KG1 (cell line): ENCODE measurements around the gene ANO10.
"Not testable (repeated sequence)": the region's sequence is repeated elsewhere in the genome, so short reads cannot be mapped to it uniquely, and the experiment has no call there.

Experiments
- DNase-seq: peaks from one replicate; lab custom pipeline; 2025; lab: John Stamatoyannopoulos, UW

Gene ANO10

DNA sequence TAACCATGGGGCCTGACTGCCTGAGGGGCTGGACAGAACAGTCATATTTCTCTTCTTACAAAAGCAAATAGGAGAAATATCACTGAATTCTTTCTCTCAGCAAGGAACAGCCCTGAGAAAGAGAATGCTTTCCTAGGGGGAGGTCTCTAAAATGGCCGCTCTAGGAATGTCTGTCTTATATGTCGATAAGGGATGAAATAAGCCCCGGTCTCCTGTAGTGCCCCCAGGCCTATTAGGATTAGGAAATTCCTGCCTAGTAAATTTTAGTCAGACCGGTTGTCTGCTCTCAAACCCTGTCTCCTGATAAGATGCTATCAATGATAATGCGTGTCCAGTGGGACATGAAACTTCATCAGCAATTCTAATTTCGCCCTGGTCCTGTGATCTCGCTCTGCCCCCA lies 103.3 kb downstream of the ANO10 start:
- DNase-seq: not testable (repeated sequence)

- no peak for DNase-seq
Observed at GRCh38 chr3:43515970-43516635, 105.7 kb downstream of the ANO10 start.

GRCh38 chr3:43515208-43515917 lies 106.4 kb downstream of the ANO10 start:
- DNase-seq: no peak

DNA sequence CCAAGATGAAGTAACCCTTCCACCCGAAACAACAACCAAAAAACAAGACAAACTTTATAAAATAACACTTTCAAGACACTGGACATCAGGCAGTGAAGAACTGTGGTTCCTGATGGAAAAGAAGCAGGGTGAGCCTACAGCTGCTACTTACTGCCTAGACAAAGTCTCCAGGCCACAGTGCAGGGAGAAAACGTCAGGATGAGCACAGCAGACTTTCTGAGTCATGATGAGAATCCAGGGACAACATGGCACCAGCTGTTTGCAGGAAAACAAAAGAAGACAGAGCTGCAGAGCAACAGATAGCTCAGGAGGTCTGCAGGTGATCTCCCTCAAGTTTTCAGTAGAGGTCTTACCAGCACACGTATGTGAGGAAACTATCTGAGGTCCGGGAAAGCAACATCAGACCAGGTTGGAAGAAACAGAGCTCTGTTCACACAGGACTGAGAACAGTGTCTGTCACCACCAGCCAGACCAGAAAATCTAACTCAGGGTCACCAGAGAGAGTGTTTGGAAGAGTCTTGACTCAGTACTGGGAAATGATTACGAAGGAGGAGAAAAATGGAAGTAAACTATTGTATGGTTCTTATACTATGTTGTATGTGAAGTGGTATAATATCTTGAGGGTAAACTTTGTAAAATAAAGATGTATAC lies 108.9 kb downstream of the ANO10 start:
- no peak for DNase-seq

- no peak for DNase-seq
Observed at GRCh38 chr3:43506644-43507043, 115.2 kb downstream of the ANO10 start.

DNA sequence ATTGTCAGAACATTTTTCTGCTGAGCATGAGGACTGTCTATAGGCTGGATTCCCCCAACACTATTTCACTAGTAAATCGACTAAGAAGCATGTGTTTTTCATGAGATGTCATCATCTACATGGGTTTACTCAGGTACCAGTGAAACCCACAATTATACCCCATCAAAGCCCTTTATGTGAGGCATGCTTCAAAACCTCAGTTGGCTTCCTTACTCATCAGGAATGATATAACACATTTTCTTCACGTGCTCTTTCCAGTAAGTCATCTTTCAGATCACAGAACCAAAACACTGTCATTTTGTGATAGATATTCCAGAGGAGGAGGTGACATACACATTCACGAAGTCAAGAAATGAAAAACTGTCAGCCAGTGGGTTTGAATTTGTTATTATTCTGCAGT lies 116.5 kb downstream of the ANO10 start:
- no peak for DNase-seq

GRCh38 chr3:43503067-43503728 lies 118.6 kb downstream of the ANO10 start:
- DNase-seq: no peak

DNA sequence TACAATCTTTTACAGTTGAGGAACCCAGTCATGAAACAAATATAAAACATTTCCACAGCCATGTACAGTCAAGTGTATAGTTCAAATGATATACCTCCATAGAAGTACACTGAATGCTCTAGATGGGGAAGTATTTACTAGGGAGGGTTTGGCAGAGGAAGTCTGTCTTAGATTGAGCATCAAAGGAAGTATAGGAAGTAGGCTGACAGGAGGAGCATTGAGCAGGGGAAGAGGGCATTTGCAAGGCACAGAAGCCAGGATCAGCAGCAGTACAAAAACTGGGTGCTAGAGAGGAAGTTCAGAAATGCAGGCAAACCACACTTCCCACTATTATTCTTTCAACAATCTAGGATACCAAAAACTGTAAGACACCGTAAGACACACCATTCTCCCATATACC lies 122.6 kb downstream of the ANO10 start:
- no peak for DNase-seq

- no peak for DNase-seq
Observed at GRCh38 chr3:43497905-43498365, 123.9 kb downstream of the ANO10 start.

GRCh38 chr3:43497422-43497821 lies 124.4 kb downstream of the ANO10 start:
- no peak for DNase-seq

DNA sequence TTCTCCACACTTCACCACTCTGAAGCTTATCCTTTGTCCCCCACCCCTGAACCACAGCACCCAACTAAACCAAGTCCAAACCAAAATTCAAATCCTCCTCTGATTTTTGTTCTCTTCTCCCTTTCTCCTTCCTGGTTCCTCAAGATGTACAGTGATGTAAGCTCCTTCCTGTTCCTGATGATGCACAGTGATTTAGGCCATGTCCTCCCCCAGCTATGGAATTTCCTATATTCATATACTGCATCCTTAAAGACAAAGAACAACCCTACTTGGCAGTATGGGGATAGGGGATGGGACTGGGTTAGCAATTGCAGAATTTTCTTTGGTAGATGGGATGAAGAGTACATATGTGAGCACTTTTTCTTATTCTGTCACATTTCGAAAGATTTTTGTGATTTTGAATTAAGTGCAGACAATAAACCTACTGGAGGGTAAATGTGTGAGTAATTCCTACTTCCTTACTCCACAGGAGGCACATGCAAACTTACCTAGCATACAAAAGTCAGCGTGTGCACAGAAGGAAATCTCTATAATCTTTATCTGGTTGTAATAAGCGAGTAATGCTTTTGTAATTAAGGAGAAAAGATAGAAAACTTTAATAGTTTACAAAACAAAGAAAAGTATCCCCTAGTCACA lies 125.0 kb downstream of the ANO10 start:
- DNase-seq: no peak

DNA sequence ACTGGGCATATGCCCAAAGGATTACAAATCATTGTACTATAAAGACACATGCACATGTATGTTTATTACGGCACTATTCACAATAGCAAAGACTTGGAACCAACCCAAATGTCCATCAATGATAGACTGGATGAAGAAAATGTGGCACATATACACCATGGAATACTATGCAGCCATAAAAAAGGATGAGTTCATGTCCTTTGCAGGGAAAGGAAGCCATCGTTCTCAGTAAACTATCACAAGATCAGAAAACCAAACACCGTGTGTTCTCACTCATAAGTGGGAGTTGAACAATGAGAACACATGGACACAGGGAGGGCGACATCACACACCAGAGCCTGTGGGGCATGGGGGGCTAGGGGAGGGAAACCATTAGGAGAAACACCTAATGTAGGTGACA lies 128.9 kb downstream of the ANO10 start:
- not testable (repeated sequence) for DNase-seq

GRCh38 chr3:43491807-43492206 lies 130.0 kb downstream of the ANO10 start:
- DNase-seq: not testable (repeated sequence)

DNA sequence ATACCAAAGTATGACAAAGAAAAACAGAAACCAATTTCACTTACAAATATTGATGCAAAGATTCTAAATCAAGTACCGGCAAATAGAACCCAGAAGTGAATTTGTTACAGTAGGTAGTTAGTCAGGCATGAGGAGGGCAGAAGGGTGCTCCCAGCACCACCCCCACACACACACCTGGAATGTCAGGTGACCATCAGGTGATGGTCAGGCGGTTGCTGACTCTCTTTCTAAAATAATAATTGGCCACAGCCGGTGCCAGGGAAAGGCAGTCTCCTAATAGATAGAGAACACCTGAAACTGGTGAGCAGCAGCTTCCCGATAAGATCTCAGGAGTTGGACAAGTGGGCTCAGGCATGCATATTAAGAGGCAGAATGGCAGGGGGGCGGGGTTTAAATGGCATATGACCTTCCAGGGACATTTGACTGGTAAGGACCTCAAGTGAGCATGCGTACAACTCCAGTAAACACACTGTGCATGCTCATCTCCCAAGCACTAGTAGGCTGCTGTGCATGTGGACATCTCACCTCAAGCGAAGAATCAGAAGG lies 131.1 kb downstream of the ANO10 start:
- DNase-seq: no peak

DNA sequence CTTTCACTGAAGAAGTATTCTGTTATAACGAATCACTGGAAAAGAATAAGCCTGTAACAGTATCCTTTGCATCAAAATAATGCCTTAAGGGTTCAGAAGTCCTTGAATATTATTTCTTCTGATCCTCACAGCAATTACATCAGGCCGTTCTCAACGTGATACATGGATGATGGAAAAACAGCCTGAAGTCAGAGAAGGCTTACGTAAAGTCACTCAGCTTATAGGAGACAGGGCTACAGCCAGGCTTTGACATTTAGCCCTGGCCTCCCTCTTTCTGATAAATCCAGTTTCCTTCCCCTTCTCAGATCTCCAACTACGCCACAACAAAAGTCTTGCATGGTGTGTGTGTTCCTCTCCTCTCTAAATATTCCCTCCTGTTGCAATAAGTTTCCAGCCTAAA lies 131.9 kb downstream of the ANO10 start:
- no peak for DNase-seq

- no peak for DNase-seq
Observed at GRCh38 chr3:43485931-43486330, 135.9 kb downstream of the ANO10 start.

- no peak for DNase-seq
Observed at GRCh38 chr3:43484926-43485488, 136.8 kb downstream of the ANO10 start.

DNA sequence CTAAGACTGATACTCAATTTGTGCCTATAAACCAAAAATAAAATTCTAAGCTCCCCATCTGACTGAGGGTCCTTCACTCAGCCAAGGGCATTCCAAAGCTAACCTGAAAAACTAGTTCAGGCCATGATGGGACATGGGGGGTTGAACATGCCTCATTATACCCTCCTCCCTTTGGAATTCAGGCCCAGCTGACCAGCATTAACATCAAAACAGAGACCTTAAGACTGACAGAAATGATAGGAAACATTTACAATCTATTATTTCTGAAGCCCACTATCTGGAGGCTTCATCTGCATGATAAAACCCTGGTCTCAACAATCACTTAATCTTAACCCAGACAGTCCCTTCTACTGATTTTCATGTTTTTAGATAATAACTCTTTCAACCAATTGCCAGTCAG lies 140.4 kb downstream of the ANO10 start:
- DNase-seq: no peak

DNA sequence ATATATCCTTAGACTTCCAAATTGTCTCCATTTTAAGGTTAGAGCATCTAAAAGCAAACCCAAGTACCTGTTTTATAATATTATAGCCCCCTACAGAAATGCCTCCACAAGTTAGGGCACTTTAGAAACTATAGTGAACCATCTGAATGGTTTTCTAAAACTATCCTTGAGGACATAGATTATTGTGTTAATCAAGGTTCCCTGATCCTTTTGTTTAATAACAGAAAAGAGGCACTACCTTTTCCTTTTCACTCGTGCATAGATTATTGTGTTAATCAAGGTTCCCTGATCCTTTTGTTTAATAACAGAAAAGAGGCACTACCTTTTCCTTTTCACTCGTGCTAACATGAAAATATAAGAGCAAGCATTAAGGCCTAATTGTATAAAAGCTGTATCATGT lies 143.0 kb downstream of the ANO10 start:
- DNase-seq: not testable (repeated sequence)

- DNase-seq: no peak
Observed at GRCh38 chr3:43478118-43478785, 143.6 kb downstream of the ANO10 start.

DNA sequence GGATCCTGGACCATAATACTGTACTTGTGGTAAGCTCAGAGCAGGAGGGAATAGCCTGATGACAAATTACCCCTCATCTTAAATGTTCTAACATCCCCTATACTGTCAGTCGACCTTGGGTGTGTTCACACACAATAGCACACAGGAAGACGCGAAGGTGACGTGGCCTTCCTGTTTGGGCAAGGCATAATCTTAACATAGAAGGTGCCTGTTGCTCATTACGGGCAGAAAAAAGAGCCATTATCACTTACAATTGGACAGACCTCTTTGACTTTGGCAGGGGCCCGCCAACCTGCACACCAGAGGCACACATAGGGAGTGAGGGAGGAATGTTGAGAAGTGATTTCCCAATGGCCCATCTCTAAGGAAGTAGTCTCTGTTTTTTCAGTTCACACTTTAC lies 144.2 kb downstream of the ANO10 start:
- no peak for DNase-seq
